HepG2 (cell line): ENCODE measurements around the gene MSTO1. TPM values are rescaled to one million over a fixed set of nuclear protein-coding genes. Genes with fewer than 3 reads are reported as not detected.

Experiments used
- ATAD3A ChIP-seq: sonication (generic); formaldehyde crosslinking; IDR thresholded peaks from 2 replicates; pipeline ENCODE4 v1.4.0; 2020; ENCODE audit warnings: missing genetic modification reagents
- ATRX ChIP-seq: sonication (generic); formaldehyde crosslinking; IDR thresholded peaks from 2 replicates; pipeline ENCODE4 v1.4.0; 2020; ENCODE audit warnings: missing genetic modification reagents, borderline replicate concordance
- CC2D1A ChIP-seq: sonication (generic); formaldehyde crosslinking; IDR thresholded peaks from 2 replicates; pipeline ENCODE4 v1.8.1; 2023; ENCODE audit warnings: mild to moderate bottlenecking, missing genetic modification reagents
- DNMT1 ChIP-seq: sonication (generic); formaldehyde crosslinking; IDR thresholded peaks from 2 replicates; pipeline ENCODE4 v1.5.1; 2020; ENCODE audit warnings: mild to moderate bottlenecking, missing genetic modification reagents
- EEA1 ChIP-seq: sonication (generic); formaldehyde crosslinking; IDR thresholded peaks from 2 replicates; pipeline ENCODE4 v1.5.1; 2020; ENCODE audit warnings: mild to moderate bottlenecking, missing genetic modification reagents, borderline replicate concordance
- EZH2 ChIP-seq: conservative IDR thresholded peaks from 2 replicates; pipeline ENCODE4 v1.6.1; 2012; ENCODE audit warnings: mild to moderate bottlenecking, low read depth, low read length, moderate library complexity
- FOXJ3 ChIP-seq: sonication (generic); formaldehyde crosslinking; IDR thresholded peaks from 2 replicates; pipeline ENCODE4 v1.4.0; 2020; ENCODE audit warnings: missing genetic modification reagents, mild to moderate bottlenecking, borderline replicate concordance
- GLI4 ChIP-seq: sonication (generic); formaldehyde crosslinking; IDR thresholded peaks from 2 replicates; pipeline ENCODE4 v1.5.1; 2020; ENCODE audit warnings: missing genetic modification reagents, mild to moderate bottlenecking, moderate library complexity, borderline replicate concordance
- HOXA7 ChIP-seq: sonication (generic); formaldehyde crosslinking; IDR thresholded peaks from 2 replicates; pipeline ENCODE4 v1.8.1; 2022; ENCODE audit warnings: mild to moderate bottlenecking, missing genetic modification reagents, moderate library complexity
- MYNN ChIP-seq: sonication (generic); formaldehyde crosslinking; IDR thresholded peaks from 2 replicates; pipeline ENCODE4 v1.4.0; 2020; ENCODE audit warnings: mild to moderate bottlenecking, low read depth, missing genetic modification reagents
- NAIF1 ChIP-seq: sonication (generic); formaldehyde crosslinking; IDR thresholded peaks from 2 replicates; pipeline ENCODE4 v1.5.0; 2020; ENCODE audit warnings: mild to moderate bottlenecking, missing genetic modification reagents, borderline replicate concordance
- NFE2 ChIP-seq: sonication (generic); formaldehyde crosslinking; IDR thresholded peaks from 2 replicates; pipeline ENCODE4 v1.4.0; 2020; ENCODE audit warnings: missing genetic modification reagents
- NFKB2 ChIP-seq: sonication (generic); formaldehyde crosslinking; IDR thresholded peaks from 2 replicates; pipeline ENCODE4 v1.4.0; 2020; ENCODE audit warnings: missing genetic modification reagents, borderline replicate concordance
- NFKBIZ ChIP-seq: IDR thresholded peaks from 2 replicates; pipeline ENCODE4 v1.6.1; 2018; ENCODE audit warnings: missing genetic modification reagents, missing compliant biosample characterization
- NONO ChIP-seq, 2 experiments: fragments of 450-650 bp in 1 of 2; sonication (generic) in 1 of 2; formaldehyde crosslinking in 1 of 2; IDR thresholded peaks in 1 of 2; conservative IDR thresholded peaks in 1 of 2; 2 replicates each; pipeline versions ENCODE4 v1.6.1 to v1.8.0; 2017 to 2022; ENCODE audit warnings: mild to moderate bottlenecking in 1 of 2, missing genetic modification reagents in 1 of 2, moderate library complexity in 1 of 2
- NR2C2 ChIP-seq: sonication (generic); formaldehyde crosslinking; IDR thresholded peaks from 2 replicates; pipeline ENCODE4 v1.4.0; 2020; ENCODE audit warnings: missing genetic modification reagents, mild to moderate bottlenecking, moderate library complexity, borderline replicate concordance
- RBAK ChIP-seq: sonication (generic); formaldehyde crosslinking; IDR thresholded peaks from 2 replicates; pipeline ENCODE4 v1.5.1; 2020; ENCODE audit warnings: mild to moderate bottlenecking, missing genetic modification reagents
- SUZ12 ChIP-seq: fragments of 150-350 bp; IDR thresholded peaks from 2 replicates; pipeline ENCODE4 v1.6.1; 2014; ENCODE audit warnings: low read depth, low read length
- SYNCRIP ChIP-seq: fragments of 200-400 bp; formaldehyde crosslinking; IDR thresholded peaks from 2 replicates; pipeline ENCODE4 v1.6.1; 2018; ENCODE audit warnings: mild to moderate bottlenecking, low read depth, low read length; ENCODE audit not compliant: insufficient read depth
- YEATS2 ChIP-seq: sonication (generic); formaldehyde crosslinking; IDR thresholded peaks from 2 replicates; pipeline ENCODE4 v1.4.0; 2020; ENCODE audit warnings: missing genetic modification reagents, borderline replicate concordance
- ZNF282 ChIP-seq: fragments of 450-650 bp; IDR thresholded peaks from 2 replicates; pipeline ENCODE4 v1.6.1; 2018; ENCODE audit not compliant: partially characterized antibody
- ZNF577 ChIP-seq: sonication (generic); formaldehyde crosslinking; IDR thresholded peaks from 2 replicates; pipeline ENCODE4 v1.4.0; 2020; ENCODE audit warnings: mild to moderate bottlenecking, low read depth, missing genetic modification reagents, borderline replicate concordance
- ZNF782 ChIP-seq: sonication (generic); formaldehyde crosslinking; IDR thresholded peaks from 2 replicates; pipeline ENCODE4 v1.4.0; 2020; ENCODE audit warnings: missing genetic modification reagents, mild to moderate bottlenecking, borderline replicate concordance
- polyA plus RNA-seq, 8 experiments: library from polyadenylated mRNA; depleted of rRNA in 3 of 8; stranded (reverse) in 7 of 8; unstranded in 1 of 8; fragments of >200 nt; fragmentation: Illumina TruSeq in 4 of 8; extraction: Trizol in 4 of 8; gene quantifications; 2 replicates each; pipeline versions ENCODE4 v1.2.1 to v1.2.3, GENCODE V29; 2011 to 2016; ENCODE audit warnings: low read depth in 4 of 8, missing spikeins in 1 of 8, mixed read lengths in 1 of 8; ENCODE audit not compliant: insufficient read depth in 1 of 8
- total RNA-seq, 5 experiments: library from RNA; depleted of rRNA; stranded (reverse); fragments of >200 nt; fragmentation: Illumina TruSeq; extraction: Trizol; gene quantifications; 2 replicates each; pipeline ENCODE4 v1.2.3, GENCODE V29; 2016; ENCODE audit warnings: low read depth in 1 of 5
- TF ChIP-seq, protein P1 (sequence below): sonication (generic); formaldehyde crosslinking; IDR thresholded peaks from 2 replicates; pipeline ENCODE4 v1.4.0; 2020; ENCODE audit warnings: missing genetic modification reagents
- TF ChIP-seq, protein P2 (sequence below): sonication (generic); formaldehyde crosslinking; IDR thresholded peaks from 2 replicates; pipeline ENCODE4 v1.5.0; 2020; ENCODE audit warnings: missing genetic modification reagents
- TF ChIP-seq, protein P3 (sequence below): IDR thresholded peaks from 2 replicates; pipeline ENCODE4 v1.6.1; 2016; ENCODE audit warnings: low read depth, control low read depth

The MSTO1 gene
- total and polyA plus RNA-seq, 2 of the 13 experiments (the other 11 are each of a cell fraction or from before 2014, with no cell fraction given) = 19.1 to 25.3 TPM

DNA sequence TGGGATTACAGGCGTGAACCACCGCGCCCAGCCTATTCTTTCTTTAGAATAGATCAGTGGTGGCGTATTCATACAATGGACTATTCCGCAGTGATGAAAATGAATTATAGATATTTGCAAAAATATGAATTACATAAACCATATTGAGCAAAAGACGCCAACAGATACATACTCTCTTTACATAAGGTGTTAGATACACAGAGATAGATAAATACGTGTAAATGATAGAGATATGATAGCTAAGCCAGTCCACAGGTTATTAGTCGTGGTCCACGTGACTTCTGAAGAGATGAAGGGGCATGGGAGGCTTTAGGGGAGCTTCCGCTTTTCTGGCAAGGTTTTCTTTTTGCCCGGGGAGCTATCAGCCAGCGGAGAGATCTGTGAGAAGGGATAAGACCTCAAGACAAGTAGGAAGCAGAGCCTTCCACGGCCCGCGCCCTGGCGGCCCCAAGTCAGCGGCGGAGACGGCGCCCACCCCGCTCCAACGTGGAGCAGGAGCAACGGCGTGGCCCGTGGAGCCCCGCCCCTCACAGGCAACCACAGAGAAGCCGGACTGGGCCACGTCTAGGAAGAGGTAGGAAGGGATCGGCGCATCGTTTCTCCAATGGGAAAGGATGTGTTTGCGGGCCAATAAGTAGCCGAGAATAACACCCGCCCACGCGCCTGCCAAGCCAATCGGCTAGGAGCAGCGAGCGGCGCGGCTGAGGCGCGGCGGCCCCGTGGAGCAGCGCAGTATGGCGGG, at the start of gene MSTO1 (continued):
- TF ChIP-seq DNMT1 (CRISPR knock-in tag) = no peak
- TF ChIP-seq ZNF577 (CRISPR knock-in tag) = no peak
- peak; percentile 41; the same call in 1 of the 2 replicates for TF ChIP-seq NFKB2
- no peak for TF ChIP-seq MYNN (CRISPR knock-in tag)
- TF ChIP-seq GLI4 (CRISPR knock-in tag) = no peak
- peak; percentile 59 for TF ChIP-seq YEATS2 (CRISPR knock-in tag)
- TF ChIP-seq NFE2 (CRISPR knock-in tag) = no peak
- no peak for TF ChIP-seq NONO (IDR thresholded peaks at IDR 0.05)
- TF ChIP-seq NONO (CRISPR knock-in tag; conservative IDR thresholded peaks at IDR 0.05) = peak; percentile 58; the same call in 1 of the 2 replicates
- TF ChIP-seq, protein P1, sequence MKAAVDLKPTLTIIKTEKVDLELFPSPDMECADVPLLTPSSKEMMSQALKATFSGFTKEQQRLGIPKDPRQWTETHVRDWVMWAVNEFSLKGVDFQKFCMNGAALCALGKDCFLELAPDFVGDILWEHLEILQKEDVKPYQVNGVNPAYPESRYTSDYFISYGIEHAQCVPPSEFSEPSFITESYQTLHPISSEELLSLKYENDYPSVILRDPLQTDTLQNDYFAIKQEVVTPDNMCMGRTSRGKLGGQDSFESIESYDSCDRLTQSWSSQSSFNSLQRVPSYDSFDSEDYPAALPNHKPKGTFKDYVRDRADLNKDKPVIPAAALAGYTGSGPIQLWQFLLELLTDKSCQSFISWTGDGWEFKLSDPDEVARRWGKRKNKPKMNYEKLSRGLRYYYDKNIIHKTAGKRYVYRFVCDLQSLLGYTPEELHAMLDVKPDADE (CRISPR knock-in tag) = no peak
- TF ChIP-seq NR2C2 (CRISPR knock-in tag) = no peak; the same call in 1 of the 2 replicates
- TF ChIP-seq, protein P2, sequence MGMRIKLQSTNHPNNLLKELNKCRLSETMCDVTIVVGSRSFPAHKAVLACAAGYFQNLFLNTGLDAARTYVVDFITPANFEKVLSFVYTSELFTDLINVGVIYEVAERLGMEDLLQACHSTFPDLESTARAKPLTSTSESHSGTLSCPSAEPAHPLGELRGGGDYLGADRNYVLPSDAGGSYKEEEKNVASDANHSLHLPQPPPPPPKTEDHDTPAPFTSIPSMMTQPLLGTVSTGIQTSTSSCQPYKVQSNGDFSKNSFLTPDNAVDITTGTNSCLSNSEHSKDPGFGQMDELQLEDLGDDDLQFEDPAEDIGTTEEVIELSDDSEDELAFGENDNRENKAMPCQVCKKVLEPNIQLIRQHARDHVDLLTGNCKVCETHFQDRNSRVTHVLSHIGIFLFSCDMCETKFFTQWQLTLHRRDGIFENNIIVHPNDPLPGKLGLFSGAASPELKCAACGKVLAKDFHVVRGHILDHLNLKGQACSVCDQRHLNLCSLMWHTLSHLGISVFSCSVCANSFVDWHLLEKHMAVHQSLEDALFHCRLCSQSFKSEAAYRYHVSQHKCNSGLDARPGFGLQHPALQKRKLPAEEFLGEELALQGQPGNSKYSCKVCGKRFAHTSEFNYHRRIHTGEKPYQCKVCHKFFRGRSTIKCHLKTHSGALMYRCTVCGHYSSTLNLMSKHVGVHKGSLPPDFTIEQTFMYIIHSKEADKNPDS (CRISPR knock-in tag) = no peak
- TF ChIP-seq NFKBIZ (CRISPR knock-in tag) = 0 out of 2 replicates have a peak, but pooled peaks have one; percentile 51
- TF ChIP-seq SUZ12 = no peak
- no peak for TF ChIP-seq ZNF782 (CRISPR knock-in tag)
- TF ChIP-seq CC2D1A (CRISPR knock-in tag) = no peak
- TF ChIP-seq, protein P3, sequence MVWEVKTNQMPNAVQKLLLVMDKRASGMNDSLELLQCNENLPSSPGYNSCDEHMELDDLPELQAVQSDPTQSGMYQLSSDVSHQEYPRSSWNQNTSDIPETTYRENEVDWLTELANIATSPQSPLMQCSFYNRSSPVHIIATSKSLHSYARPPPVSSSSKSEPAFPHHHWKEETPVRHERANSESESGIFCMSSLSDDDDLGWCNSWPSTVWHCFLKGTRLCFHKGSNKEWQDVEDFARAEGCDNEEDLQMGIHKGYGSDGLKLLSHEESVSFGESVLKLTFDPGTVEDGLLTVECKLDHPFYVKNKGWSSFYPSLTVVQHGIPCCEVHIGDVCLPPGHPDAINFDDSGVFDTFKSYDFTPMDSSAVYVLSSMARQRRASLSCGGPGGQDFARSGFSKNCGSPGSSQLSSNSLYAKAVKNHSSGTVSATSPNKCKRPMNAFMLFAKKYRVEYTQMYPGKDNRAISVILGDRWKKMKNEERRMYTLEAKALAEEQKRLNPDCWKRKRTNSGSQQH (CRISPR knock-in tag) = no peak
- TF ChIP-seq HOXA7 = no peak
- TF ChIP-seq ATRX = no peak
- TF ChIP-seq RBAK = no peak
- TF ChIP-seq EZH2 = no peak
- no peak for TF ChIP-seq ZNF282
- TF ChIP-seq EEA1 (CRISPR knock-in tag) = no peak
- no peak for TF ChIP-seq NAIF1 (CRISPR knock-in tag)
- TF ChIP-seq FOXJ3 (CRISPR knock-in tag) = no peak
- no peak for TF ChIP-seq SYNCRIP
- TF ChIP-seq ATAD3A (CRISPR knock-in tag) = no peak
